ENCODE measurements around the gene DUSP14.

DNA sequence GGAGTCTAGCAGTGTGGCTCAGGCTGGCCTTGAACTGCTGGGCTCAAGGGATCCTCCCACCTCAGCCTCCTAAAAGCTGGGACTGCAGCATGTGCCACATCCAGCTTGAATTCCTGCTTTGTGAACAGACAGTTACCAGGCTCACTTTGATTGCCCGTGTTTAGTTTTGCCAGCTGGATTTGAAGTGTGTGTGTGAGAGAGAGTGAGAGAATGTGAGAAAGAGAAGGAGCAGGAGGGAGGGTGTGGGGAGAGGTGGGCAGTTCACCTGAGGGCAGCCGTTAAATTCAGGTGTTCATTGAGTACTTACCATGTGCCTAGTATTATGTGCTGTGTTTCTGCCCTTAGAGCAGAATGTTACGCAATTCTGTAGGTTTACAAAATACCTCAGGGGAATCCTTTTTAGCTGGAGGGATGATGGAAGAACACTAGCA, 4.7 kb downstream of the DUSP14 start:
- TF ChIP-seq, protein P1, sequence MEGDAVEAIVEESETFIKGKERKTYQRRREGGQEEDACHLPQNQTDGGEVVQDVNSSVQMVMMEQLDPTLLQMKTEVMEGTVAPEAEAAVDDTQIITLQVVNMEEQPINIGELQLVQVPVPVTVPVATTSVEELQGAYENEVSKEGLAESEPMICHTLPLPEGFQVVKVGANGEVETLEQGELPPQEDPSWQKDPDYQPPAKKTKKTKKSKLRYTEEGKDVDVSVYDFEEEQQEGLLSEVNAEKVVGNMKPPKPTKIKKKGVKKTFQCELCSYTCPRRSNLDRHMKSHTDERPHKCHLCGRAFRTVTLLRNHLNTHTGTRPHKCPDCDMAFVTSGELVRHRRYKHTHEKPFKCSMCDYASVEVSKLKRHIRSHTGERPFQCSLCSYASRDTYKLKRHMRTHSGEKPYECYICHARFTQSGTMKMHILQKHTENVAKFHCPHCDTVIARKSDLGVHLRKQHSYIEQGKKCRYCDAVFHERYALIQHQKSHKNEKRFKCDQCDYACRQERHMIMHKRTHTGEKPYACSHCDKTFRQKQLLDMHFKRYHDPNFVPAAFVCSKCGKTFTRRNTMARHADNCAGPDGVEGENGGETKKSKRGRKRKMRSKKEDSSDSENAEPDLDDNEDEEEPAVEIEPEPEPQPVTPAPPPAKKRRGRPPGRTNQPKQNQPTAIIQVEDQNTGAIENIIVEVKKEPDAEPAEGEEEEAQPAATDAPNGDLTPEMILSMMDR (conservative IDR thresholded peaks at IDR 0.05; ENCODE audit: low read depth in 2 of 2): no peak
- no peak for TF ChIP-seq EZH2 (IDR thresholded peaks at IDR 0.05; ENCODE audit: low read depth, unreplicated experiment)
- no peak for TF ChIP-seq POLR2AphosphoS5 (IDR thresholded peaks at IDR 0.05; ENCODE audit: low read depth)
- no peak for TF ChIP-seq EZH2phosphoT487 (IDR thresholded peaks at IDR 0.05; ENCODE audit: unreplicated experiment)
- TF ChIP-seq, protein P2, sequence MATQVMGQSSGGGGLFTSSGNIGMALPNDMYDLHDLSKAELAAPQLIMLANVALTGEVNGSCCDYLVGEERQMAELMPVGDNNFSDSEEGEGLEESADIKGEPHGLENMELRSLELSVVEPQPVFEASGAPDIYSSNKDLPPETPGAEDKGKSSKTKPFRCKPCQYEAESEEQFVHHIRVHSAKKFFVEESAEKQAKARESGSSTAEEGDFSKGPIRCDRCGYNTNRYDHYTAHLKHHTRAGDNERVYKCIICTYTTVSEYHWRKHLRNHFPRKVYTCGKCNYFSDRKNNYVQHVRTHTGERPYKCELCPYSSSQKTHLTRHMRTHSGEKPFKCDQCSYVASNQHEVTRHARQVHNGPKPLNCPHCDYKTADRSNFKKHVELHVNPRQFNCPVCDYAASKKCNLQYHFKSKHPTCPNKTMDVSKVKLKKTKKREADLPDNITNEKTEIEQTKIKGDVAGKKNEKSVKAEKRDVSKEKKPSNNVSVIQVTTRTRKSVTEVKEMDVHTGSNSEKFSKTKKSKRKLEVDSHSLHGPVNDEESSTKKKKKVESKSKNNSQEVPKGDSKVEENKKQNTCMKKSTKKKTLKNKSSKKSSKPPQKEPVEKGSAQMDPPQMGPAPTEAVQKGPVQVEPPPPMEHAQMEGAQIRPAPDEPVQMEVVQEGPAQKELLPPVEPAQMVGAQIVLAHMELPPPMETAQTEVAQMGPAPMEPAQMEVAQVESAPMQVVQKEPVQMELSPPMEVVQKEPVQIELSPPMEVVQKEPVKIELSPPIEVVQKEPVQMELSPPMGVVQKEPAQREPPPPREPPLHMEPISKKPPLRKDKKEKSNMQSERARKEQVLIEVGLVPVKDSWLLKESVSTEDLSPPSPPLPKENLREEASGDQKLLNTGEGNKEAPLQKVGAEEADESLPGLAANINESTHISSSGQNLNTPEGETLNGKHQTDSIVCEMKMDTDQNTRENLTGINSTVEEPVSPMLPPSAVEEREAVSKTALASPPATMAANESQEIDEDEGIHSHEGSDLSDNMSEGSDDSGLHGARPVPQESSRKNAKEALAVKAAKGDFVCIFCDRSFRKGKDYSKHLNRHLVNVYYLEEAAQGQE (IDR thresholded peaks at IDR 0.05; ENCODE audit: unreplicated experiment): no peak
- no peak for TF ChIP-seq ZNF331 (CRISPR knock-in tag; IDR thresholded peaks at IDR 0.05; ENCODE audit: low read depth)
- TF ChIP-seq NANOG (IDR thresholded peaks at IDR 0.05; ENCODE audit: borderline replicate concordance): no peak
- TF ChIP-seq, protein P3, sequence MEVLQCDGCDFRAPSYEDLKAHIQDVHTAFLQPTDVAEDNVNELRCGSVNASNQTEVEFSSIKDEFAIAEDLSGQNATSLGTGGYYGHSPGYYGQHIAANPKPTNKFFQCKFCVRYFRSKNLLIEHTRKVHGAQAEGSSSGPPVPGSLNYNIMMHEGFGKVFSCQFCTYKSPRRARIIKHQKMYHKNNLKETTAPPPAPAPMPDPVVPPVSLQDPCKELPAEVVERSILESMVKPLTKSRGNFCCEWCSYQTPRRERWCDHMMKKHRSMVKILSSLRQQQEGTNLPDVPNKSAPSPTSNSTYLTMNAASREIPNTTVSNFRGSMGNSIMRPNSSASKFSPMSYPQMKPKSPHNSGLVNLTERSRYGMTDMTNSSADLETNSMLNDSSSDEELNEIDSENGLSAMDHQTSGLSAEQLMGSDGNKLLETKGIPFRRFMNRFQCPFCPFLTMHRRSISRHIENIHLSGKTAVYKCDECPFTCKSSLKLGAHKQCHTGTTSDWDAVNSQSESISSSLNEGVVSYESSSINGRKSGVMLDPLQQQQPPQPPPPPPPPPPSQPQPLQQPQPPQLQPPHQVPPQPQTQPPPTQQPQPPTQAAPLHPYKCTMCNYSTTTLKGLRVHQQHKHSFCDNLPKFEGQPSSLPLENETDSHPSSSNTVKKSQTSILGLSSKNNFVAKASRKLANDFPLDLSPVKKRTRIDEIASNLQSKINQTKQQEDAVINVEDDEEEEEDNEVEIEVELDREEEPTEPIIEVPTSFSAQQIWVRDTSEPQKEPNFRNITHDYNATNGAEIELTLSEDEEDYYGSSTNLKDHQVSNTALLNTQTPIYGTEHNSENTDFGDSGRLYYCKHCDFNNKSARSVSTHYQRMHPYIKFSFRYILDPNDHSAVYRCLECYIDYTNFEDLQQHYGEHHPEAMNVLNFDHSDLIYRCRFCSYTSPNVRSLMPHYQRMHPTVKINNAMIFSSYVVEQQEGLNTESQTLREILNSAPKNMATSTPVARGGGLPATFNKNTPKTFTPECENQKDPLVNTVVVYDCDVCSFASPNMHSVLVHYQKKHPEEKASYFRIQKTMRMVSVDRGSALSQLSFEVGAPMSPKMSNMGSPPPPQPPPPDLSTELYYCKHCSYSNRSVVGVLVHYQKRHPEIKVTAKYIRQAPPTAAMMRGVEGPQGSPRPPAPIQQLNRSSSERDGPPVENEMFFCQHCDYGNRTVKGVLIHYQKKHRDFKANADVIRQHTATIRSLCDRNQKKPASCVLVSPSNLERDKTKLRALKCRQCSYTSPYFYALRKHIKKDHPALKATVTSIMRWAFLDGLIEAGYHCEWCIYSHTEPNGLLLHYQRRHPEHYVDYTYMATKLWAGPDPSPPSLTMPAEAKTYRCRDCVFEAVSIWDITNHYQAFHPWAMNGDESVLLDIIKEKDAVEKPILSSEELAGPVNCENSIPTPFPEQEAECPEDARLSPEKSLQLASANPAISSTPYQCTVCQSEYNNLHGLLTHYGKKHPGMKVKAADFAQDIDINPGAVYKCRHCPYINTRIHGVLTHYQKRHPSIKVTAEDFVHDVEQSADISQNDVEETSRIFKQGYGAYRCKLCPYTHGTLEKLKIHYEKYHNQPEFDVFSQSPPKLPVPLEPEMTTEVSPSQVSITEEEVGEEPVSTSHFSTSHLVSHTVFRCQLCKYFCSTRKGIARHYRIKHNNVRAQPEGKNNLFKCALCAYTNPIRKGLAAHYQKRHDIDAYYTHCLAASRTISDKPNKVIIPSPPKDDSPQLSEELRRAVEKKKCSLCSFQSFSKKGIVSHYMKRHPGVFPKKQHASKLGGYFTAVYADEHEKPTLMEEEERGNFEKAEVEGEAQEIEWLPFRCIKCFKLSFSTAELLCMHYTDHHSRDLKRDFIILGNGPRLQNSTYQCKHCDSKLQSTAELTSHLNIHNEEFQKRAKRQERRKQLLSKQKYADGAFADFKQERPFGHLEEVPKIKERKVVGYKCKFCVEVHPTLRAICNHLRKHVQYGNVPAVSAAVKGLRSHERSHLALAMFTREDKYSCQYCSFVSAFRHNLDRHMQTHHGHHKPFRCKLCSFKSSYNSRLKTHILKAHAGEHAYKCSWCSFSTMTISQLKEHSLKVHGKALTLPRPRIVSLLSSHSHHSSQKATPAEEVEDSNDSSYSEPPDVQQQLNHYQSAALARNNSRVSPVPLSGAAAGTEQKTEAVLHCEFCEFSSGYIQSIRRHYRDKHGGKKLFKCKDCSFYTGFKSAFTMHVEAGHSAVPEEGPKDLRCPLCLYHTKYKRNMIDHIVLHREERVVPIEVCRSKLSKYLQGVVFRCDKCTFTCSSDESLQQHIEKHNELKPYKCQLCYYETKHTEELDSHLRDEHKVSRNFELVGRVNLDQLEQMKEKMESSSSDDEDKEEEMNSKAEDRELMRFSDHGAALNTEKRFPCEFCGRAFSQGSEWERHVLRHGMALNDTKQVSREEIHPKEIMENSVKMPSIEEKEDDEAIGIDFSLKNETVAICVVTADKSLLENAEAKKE (CRISPR knock-in tag; IDR thresholded peaks at IDR 0.05): no peak
- TF ChIP-seq, protein P4, sequence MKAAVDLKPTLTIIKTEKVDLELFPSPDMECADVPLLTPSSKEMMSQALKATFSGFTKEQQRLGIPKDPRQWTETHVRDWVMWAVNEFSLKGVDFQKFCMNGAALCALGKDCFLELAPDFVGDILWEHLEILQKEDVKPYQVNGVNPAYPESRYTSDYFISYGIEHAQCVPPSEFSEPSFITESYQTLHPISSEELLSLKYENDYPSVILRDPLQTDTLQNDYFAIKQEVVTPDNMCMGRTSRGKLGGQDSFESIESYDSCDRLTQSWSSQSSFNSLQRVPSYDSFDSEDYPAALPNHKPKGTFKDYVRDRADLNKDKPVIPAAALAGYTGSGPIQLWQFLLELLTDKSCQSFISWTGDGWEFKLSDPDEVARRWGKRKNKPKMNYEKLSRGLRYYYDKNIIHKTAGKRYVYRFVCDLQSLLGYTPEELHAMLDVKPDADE (IDR thresholded peaks at IDR 0.05): no peak
- TF ChIP-seq CREB1 (CRISPR knock-in tag; IDR thresholded peaks at IDR 0.05; ENCODE audit: low read depth): no peak
- no peak for TF ChIP-seq JUNB (IDR thresholded peaks at IDR 0.05; ENCODE audit: unreplicated experiment)

Data from GM23338 (cell line).